ENCODE data around the gene GEMIN7. TPM values are rescaled to one million over a fixed set of nuclear protein-coding genes. Genes with fewer than 3 reads are reported as not detected.
"Not testable (repeated sequence)": the region's sequence is repeated elsewhere in the genome, so short reads cannot be mapped to it uniquely, and the experiment has no call there.

Gene GEMIN7
- total RNA-seq, 1 donor, result 4.1 TPM

DNA sequence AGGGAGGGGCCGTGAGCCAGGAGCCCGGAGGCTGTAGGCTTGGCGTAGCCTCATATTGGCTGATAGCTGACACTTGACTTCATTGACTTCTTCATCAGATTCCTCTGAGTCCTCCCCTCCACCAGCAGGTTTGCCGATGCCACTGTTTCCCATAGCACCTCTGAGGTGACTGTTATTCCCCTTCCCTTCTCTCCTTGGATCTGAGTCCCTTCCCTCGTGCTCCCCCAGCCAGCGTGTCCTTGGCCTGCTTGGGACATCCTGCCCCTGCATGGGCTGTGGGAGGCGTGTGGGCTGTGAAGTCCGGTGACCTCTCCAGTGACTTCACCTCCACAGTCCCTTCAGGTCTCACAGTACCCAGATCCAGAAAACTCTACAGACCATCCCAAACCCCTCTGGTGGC lies 22.7 kb downstream of the GEMIN7 start:
- H3K27me3 ChIP-seq (ENCODE audit: insufficient read depth, low read length), result no peaks in the 10 kb centered on the region
- no peak overlapping the region for H3K4me3 ChIP-seq (ENCODE audit: low read length)
- peaks cover 42% of the 10 kb centered on the region for H3K4me1 ChIP-seq (ENCODE audit: insufficient read depth, low read length)
- no peaks in the 10 kb centered on the region for H3K9me3 ChIP-seq (ENCODE audit: low read depth, low read length)

DNA sequence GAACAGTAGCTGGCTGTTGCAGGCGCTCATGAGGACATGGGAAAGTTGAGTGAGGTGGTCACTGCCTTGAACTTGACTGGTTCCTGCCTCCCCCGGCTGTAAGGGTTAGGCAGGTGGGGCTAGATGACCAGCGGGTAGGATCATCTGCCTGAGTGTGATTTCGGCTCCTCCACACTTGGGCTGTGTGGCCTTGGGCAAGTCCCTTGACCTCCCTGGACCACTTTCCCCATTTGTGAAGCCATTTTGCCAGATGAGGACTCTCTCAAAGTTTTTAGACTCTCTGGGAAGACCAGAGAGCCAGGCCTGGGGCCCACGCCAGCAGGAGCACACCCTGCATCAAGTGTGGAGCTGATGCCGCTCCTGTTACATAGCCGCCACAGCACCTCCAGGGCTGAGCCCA lies 23.4 kb downstream of the GEMIN7 start:
- H3K27me3 ChIP-seq (ENCODE audit: insufficient read depth, low read length), result no peaks in the 10 kb centered on the region
- peaks cover 35% of the 10 kb centered on the region for H3K4me1 ChIP-seq (ENCODE audit: insufficient read depth, low read length)
- H3K4me3 ChIP-seq (ENCODE audit: low read length), result no peak overlapping the region
- no peaks in the 10 kb centered on the region for H3K9me3 ChIP-seq (ENCODE audit: low read depth, low read length)

DNA sequence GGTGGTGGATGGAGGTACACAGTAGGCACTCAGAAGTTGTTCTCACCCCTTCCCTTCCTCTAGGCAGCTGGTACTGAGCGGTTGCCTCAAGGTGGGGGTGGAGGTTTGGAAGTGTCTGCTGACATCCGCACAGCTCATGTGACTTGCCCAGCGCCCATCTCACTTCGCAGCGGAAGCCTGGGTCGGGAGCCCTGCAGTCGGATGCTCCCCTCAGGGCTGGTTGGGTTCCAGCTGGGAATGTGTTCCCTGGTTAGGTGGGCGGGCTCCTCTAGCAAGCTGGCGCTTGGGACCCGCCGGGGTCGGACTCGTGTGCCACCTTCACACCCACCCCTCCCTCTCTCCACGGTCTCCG lies 24.1 kb downstream of the GEMIN7 start:
- Histone ChIP-seq H3K27me3 (ENCODE audit: insufficient read depth, low read length) (no peaks in the 10 kb centered on the region), H3K9me3 (ENCODE audit: low read depth, low read length) (no peaks in the 10 kb centered on the region), H3K4me3 (ENCODE audit: low read length) (peak overlapping the region; percentile 16), H3K4me1 (ENCODE audit: insufficient read depth, low read length) (peaks cover 35% of the 10 kb centered on the region)

DNA sequence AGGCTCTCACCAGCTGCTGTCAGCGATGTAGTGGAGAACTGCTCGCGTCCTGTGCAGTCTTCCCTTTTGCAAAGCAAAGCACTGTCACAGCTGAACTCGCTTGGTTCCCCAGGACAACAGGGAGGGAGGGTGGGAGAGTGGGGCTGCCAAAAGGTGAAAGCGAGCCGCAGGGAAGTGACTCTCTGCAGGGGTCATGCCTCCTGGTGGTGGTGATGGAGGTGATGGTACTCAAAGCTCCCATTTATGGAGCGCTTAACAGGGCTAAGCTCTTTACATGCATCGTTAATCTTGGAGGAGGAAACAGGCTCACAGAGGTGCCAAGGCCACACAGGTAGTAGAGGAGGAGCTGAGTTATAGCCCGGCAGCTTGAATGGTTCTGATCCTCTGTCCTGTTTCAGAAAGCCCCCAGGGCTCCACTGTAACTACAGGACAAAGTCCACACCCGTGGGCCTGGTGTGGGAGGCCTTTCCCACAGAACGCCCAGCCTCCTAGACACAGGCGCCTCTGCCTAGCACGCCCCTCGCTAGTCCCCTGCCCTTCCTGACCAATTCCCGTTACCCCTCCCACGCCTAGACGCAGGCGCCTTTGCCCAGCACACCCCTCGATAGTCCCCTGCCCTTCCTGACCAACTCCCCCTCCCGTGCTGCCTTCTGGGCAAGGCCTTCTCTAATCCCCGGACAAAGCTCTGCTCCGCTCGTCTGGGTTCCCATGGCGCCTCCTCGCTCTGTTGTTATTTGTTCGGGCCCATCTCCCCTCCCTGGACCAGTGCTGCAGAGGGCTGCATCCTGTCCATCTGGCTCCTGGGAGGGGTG lies 24.7 kb downstream of the GEMIN7 start:
- no peaks in the 10 kb centered on the region for H3K27me3 ChIP-seq (ENCODE audit: insufficient read depth, low read length)
- peaks cover 30% of the 10 kb centered on the region for H3K4me1 ChIP-seq (ENCODE audit: insufficient read depth, low read length)
- peak overlapping the region; percentile 16 for H3K4me3 ChIP-seq (ENCODE audit: low read length)
- no peaks in the 10 kb centered on the region for H3K9me3 ChIP-seq (ENCODE audit: low read depth, low read length)

DNA sequence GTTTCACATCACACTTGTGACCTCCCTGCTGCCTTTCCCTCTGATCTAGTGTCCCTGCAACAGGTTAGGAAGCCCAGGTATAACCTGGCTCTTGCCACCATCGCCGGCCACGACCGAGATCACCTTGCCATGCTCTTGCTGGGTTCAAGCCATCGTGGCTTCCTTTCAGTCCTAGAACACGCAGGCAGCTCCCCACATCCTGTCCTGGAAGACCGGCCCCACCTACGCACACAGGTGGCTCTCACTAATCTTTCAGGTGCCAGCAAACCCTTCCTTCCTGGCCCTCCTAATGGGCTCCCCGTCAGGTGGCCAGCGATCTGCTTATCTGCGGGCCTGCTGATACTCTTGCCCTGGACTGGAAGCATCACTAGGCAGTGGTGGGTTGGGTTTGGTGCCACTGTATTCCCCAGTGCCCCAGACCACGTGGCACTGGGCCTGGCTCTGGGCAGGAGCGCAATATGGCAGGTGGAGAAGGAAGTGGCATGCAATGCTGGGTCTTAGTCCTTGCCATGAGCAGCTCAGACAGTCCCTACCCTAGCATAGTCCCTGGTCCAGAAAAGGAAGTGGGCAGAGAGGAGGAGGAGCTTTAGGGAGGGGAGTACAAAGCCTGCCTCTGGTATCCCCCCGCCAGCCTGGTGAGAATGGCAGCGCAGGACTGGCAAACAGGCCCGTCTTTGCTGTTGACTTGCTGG lies 25.7 kb downstream of the GEMIN7 start:
- Histone ChIP-seq H3K4me3 (ENCODE audit: low read length) (no peak overlapping the region), H3K27me3 (ENCODE audit: insufficient read depth, low read length) (no peaks in the 10 kb centered on the region), H3K4me1 (ENCODE audit: insufficient read depth, low read length) (peaks cover 30% of the 10 kb centered on the region), H3K9me3 (ENCODE audit: low read depth, low read length) (no peaks in the 10 kb centered on the region)

DNA sequence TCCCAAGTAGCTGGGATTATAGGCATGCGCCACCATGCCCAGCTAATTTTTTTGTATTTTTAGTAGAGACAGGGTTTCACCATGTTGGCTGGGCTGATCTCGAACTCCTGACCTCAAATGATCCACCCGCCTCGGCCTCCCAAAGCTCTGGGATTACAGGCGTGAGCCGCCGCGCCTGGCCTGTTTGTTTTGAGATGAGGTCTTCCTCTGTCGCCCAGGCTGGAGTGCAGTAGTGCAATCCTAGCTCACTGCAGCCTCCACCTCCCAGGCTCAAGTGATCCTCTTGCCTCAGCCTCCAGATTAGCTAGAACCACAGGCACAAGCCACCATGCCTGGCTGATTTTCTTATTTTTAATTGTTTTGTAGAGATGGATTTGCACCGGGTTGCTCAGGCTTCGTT lies 27.3 kb downstream of the GEMIN7 start:
- H3K4me1 ChIP-seq (ENCODE audit: insufficient read depth, low read length), result peaks cover 35% of the 10 kb centered on the region
- not testable (repeated sequence) for H3K4me3 ChIP-seq (ENCODE audit: low read length); H3K9me3 ChIP-seq (ENCODE audit: low read depth, low read length)

DNA sequence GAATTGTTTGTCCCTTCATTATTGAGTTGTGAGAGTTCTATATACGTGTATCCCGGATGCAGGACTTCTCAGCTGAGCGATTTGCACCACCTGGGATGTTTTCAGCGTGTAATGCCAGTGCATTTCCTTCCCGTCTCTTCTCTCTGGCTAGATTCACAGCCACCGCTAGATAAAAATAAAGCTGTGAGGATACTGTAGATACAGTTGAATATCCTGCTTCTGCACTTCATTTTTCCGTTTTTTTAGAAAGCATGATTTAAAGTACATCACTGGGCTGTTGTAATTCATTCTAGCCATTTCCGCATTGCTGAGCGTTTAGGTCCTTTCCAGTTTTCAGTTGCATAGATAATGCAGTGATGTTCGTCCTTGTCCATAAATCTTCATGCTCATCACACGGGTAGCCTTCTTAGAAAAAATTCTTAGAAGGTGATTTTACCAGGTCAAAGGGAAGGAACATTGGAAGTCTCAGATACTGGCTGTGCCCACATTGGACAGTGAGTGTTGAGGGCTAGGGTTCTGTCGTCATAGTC lies 28.6 kb downstream of the GEMIN7 start:
- H3K4me1 ChIP-seq (ENCODE audit: insufficient read depth, low read length), result peaks cover 27% of the 10 kb centered on the region
- no peaks in the 10 kb centered on the region for H3K9me3 ChIP-seq (ENCODE audit: low read depth, low read length)
- no peak overlapping the region for H3K4me3 ChIP-seq (ENCODE audit: low read length)
- H3K27me3 ChIP-seq (ENCODE audit: insufficient read depth, low read length), result no peaks in the 10 kb centered on the region

More for the DNA sequence above, 27.3 kb downstream of the GEMIN7 start:
- not testable (repeated sequence) for H3K27me3 ChIP-seq (ENCODE audit: insufficient read depth, low read length)

DNA sequence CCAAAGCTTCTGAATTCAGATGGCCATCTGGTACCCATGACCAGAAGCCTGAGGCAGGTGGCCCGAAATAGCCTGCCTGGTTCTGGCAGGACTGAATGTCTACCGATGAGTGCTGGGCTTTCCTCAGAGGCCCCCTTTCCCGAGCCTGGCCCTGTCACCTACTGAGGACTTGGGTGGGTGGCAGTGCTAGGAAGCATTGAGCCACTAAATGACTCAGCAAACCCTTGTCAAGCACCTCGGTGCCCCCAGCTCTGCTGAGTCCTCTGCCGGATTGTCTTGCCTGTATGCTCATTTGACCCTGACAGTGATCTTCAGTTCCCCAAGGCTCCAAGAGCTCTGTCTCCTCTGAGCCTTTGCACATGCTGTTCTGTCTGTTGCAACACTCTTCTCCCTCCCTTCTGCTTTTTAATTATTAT lies 31.8 kb downstream of the GEMIN7 start:
- no peaks in the 10 kb centered on the region for H3K27me3 ChIP-seq (ENCODE audit: insufficient read depth, low read length)
- H3K4me3 ChIP-seq (ENCODE audit: low read length), result no peak overlapping the region
- H3K4me1 ChIP-seq (ENCODE audit: insufficient read depth, low read length), result peaks cover 14% of the 10 kb centered on the region
- H3K9me3 ChIP-seq (ENCODE audit: low read depth, low read length), result no peaks in the 10 kb centered on the region

DNA sequence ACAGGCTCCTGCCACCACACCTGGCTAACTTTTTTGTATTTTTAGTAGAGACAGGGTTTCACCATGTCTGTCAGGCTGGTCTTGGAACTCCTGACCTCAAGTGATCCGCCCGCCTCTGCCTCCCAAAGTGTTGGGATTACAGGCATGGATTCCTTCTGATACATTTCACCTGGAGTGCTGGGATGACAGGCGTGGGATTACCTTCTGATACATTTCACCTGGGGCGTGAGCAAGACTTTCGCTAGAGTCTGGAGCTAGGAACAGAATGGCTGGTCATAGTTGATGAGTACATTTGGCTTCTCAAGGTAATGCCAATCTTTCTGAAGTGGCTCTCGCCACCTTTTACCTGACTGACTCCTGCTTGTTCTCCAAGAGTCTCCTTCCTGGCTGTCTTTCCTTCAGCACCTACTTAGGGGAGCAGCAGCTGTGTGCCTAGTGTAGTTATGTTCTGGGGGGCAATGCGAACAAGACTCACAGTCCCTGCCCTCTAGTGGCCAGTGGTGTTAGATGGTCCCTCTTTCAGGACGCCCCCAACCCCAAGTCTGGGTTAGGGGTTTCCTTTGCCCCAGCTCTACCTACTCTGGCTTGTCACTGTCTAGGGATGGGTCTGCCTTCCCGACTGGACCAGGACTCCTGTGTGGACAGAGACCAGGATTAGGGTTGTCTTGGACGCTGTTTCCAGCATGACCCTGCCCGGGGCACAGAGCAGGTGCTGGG lies 33.2 kb downstream of the GEMIN7 start:
- no peak overlapping the region for H3K4me3 ChIP-seq (ENCODE audit: low read length)
- H3K4me1 ChIP-seq (ENCODE audit: insufficient read depth, low read length), result peaks cover 28% of the 10 kb centered on the region
- H3K27me3 ChIP-seq (ENCODE audit: insufficient read depth, low read length), result no peaks in the 10 kb centered on the region
- H3K9me3 ChIP-seq (ENCODE audit: low read depth, low read length), result no peaks in the 10 kb centered on the region

DNA sequence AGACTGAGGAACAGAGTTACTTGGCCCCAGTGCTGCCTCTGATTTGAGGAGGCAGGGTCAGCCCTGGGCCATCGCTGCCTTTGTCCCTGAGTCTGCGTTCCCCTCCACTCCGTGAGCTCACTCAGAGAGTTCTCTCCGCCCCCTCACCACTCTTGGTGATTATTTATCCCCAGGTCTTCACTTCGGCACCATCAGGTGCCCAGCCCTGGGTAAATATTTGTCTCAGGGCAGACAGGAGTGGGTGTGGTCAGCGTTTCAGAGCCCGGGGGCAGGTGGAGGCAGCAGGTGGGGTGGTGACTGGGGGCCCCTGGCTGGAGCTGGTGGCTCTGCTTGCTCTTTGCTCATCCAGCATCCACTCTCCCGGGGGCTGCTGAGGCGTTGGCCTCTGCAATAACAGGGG lies 34.6 kb downstream of the GEMIN7 start:
- H3K4me3 ChIP-seq (ENCODE audit: low read length), result no peak overlapping the region
- H3K27me3 ChIP-seq (ENCODE audit: insufficient read depth, low read length), result no peaks in the 10 kb centered on the region
- no peaks in the 10 kb centered on the region for H3K9me3 ChIP-seq (ENCODE audit: low read depth, low read length)
- peaks cover 42% of the 10 kb centered on the region for H3K4me1 ChIP-seq (ENCODE audit: insufficient read depth, low read length)

DNA sequence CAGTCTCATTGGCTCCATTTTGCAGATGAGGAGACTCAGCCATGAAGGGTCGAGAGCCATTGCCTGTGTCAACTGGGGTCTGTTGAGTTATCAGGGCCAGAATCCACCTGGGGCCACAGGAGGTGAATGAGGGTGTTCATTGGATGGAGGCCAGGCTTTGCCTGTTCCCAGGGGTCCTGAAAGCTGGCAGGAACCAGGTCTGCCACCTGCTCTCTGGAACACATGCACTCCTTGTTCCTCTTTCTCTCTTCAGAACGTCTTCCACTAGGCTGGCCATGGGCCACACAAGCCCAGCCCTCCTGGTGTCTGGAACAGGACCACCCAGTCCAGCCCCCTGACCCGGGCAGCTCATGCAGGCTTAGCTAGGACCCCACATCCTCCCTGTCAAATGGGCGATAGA lies 35.1 kb downstream of the GEMIN7 start:
- H3K4me3 ChIP-seq (ENCODE audit: low read length), result no peak overlapping the region
- no peaks in the 10 kb centered on the region for H3K27me3 ChIP-seq (ENCODE audit: insufficient read depth, low read length)
- H3K9me3 ChIP-seq (ENCODE audit: low read depth, low read length), result no peaks in the 10 kb centered on the region
- H3K4me1 ChIP-seq (ENCODE audit: insufficient read depth, low read length), result peaks cover 47% of the 10 kb centered on the region

DNA sequence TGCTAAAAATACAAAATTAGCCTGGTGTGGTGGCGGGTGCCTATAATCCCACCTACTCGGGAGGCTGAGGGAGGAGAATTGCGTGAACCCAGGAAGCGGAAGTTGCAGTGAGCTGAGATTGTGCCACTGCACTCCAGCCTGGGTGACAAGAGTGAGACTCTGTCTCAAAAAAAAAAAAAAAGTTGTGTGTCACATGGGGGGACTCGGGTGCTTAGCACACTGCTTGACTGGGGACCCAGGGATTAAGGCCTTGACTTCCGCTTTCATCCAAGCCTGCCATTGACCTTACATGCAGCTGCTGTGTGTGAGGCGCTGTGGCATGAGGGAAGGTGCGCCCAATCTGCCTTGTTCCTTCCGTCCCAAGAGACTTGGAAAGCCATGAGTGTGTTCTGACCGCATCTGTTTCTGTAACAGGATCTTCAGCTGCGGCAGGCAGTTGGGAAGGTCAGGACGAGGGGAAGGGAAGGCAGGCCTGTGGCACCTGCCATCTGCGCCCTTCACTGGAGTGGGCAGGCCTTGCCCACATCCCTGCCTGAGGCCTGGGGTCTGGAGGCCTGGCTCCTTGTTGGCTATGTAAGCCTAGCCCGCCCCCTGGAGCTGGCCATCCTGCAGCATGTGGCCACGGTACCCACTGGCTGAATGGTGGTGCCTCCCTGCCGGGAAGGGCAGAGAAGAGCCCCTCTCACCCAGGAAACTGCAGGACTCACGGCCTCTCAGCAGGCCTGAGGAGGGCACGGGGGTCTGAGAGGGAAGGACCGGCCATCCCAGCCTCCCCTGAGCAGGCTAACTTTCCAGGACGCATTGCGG lies 37.0 kb downstream of the GEMIN7 start:
- Histone ChIP-seq H3K4me1 (ENCODE audit: insufficient read depth, low read length) (peaks cover 48% of the 10 kb centered on the region), H3K9me3 (ENCODE audit: low read depth, low read length) (no peaks in the 10 kb centered on the region), H3K27me3 (ENCODE audit: insufficient read depth, low read length) (no peaks in the 10 kb centered on the region), H3K4me3 (ENCODE audit: low read length) (no peak overlapping the region)

DNA sequence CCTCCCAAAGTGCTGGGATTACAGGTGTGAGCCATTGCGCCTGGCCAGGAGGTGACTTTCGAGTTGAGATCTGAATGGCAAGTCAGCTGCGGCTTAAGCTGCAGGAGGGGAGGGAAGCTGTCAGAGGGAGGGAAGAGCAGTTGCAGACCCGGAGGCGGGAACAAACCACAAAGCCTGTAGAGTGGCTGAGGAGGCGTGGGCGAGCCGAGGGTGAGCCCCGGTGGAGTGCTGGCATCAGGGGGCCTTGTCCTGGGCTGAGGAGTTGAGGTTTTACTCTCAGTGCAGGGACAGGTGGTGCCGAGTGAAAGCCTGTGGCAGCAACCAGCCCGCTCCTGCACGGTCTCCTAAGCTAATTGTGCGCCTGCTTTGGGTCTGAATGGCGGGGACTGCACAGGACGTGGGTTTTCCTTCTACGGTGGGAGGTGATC lies 38.1 kb downstream of the GEMIN7 start:
- peaks cover 48% of the 10 kb centered on the region for H3K4me1 ChIP-seq (ENCODE audit: insufficient read depth, low read length)
- no peaks in the 10 kb centered on the region for H3K27me3 ChIP-seq (ENCODE audit: insufficient read depth, low read length)
- no peak overlapping the region for H3K4me3 ChIP-seq (ENCODE audit: low read length)
- H3K9me3 ChIP-seq (ENCODE audit: low read depth, low read length), result no peaks in the 10 kb centered on the region

DNA sequence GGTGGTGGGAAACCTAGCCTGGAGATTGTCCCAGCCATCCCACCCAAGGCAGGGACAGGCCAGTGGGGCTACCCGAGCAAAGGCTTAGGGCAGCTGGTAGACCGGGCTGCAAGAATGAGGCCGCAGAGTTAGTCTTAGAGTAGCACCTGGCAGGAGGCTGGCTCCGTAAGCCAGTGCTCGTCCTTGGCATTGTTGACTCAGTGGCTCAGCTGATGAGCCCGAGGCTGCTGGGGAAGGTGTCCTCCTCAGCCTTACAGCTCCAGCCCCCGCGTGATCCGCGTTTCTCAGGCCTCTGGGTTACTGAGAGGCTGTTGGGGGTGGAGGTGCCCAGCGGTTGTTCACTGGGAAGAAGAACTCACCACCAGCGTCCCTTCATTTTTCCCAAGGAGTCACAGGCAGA lies 38.6 kb downstream of the GEMIN7 start:
- no peaks in the 10 kb centered on the region for H3K27me3 ChIP-seq (ENCODE audit: insufficient read depth, low read length)
- no peak overlapping the region for H3K4me3 ChIP-seq (ENCODE audit: low read length)
- peaks cover 48% of the 10 kb centered on the region for H3K4me1 ChIP-seq (ENCODE audit: insufficient read depth, low read length)
- no peaks in the 10 kb centered on the region for H3K9me3 ChIP-seq (ENCODE audit: low read depth, low read length)

Data from mononuclear cell (primary cell).